GM12878 (cell line): ENCODE results near the gene SPOP. TPM values are rescaled to one million over a fixed set of nuclear protein-coding genes. Genes with fewer than 3 reads are reported as not detected.

Source experiments
- ATAC-seq: fragments of 200-7000 bp; cut with Tn5 transposase; 3 replicates; pipeline ENCODE4 v1.9.1; 2020; ENCODE audit warnings: mild to moderate bottlenecking, moderate library complexity
- BruUV-seq: library from RNA; stranded (reverse); fragments of 400-500 nt; replicated peaks from 2 replicates; lab custom pipeline; 2021; lab: Mats Ljungman, UMichigan
- CTCF ChIA-PET: fragments of 300-600 bp; sonication (Branson Sonifier 250); formaldehyde crosslinking; extraction: SDS; loops from one replicate; lab custom pipeline; 2021; ENCODE audit warnings: inconsistent platforms; lab: Yijun Ruan, JAX
- POLR2A ChIA-PET: fragments of 350-600 bp; formaldehyde crosslinking; extraction: SDS; loops from one replicate; lab custom pipeline; 2021; ENCODE audit warnings: inconsistent platforms; lab: Charles Lee
- RAD21 ChIA-PET: fragments of 300-600 bp; sonication (Branson Sonifier 250); formaldehyde crosslinking; loops from one replicate; lab custom pipeline; 2023; ENCODE audit warnings: antibody characterized with exemption; ENCODE audit not compliant: unreplicated experiment; lab: Charles Lee
- SMC1A ChIA-PET: fragments of 300-600 bp; sonication (Branson Sonifier 250); formaldehyde crosslinking; loops from one replicate; lab custom pipeline; 2023; ENCODE audit not compliant: unreplicated experiment, uncharacterized antibody; lab: Charles Lee
- DNase-seq: peaks from one replicate; pipeline ENCODE4 v3.0.0-alpha.2; 2011; ENCODE audit warnings: low read depth, low spot score
- FAIRE-seq: peaks from 3 replicates; lab custom pipeline; 2011; peaks lifted over from hg19 to GRCh38; lab: Jason Lieb, UNC
- H2AFZ ChIP-seq: 2 replicates; pipeline ENCODE4 v1.6.0; 2011; ENCODE audit warnings: low read depth, low read length, control low read depth; ENCODE audit not compliant: control insufficient read depth
- H3K27ac ChIP-seq: 2 replicates; pipeline ENCODE4 v1.5.1; 2011; ENCODE audit warnings: control low read depth; ENCODE audit not compliant: control insufficient read depth, insufficient read depth
- H3K27me3 ChIP-seq, 2 experiments: replicated peaks in 1 of 2; 2 replicates each; pipeline versions ENCODE4 v1.6.0 to v1.6.1; 2011; ENCODE audit warnings: low read length in 1 of 2; ENCODE audit not compliant: control insufficient read depth in 2 of 2, insufficient read depth in 2 of 2
- H3K36me3 ChIP-seq, 2 experiments: 2 replicates each; pipeline ENCODE4 v1.5.1; 2011; ENCODE audit warnings: low read length in 1 of 2; ENCODE audit not compliant: control insufficient read depth in 2 of 2, insufficient read depth in 2 of 2
- H3K4me1 ChIP-seq: 2 replicates; pipeline ENCODE4 v1.6.1; 2011; ENCODE audit warnings: mild to moderate bottlenecking, low read length, moderate library complexity, mixed read lengths; ENCODE audit not compliant: control insufficient read depth, insufficient read depth
- H3K4me2 ChIP-seq: 2 replicates; pipeline ENCODE4 v1.6.0; 2011; ENCODE audit warnings: control low read depth; ENCODE audit not compliant: control insufficient read depth, insufficient read depth
- H3K4me3 ChIP-seq: fragments of 200-600 bp; sonication (generic); 2 replicates; pipeline ENCODE4 v1.5.1; 2016
- H3K79me2 ChIP-seq: 2 replicates; pipeline ENCODE4 v1.6.0; 2011; ENCODE audit warnings: low read length; ENCODE audit not compliant: control insufficient read depth, insufficient read depth
- H3K9ac ChIP-seq: 2 replicates; pipeline ENCODE4 v1.8.0; 2011; ENCODE audit warnings: low read length, control low read depth, mixed read lengths; ENCODE audit not compliant: control insufficient read depth, insufficient read depth
- H3K9me3 ChIP-seq: replicated peaks from 3 replicates; pipeline ENCODE4 v1.5.1; 2011; ENCODE audit warnings: mild to moderate bottlenecking, low read length; ENCODE audit not compliant: control insufficient read depth, insufficient read depth
- H4K20me1 ChIP-seq: 2 replicates; pipeline ENCODE4 v1.6.0; 2011; ENCODE audit not compliant: control insufficient read depth, insufficient read depth
- CBX3 ChIP-seq: fragments of 200-600 bp; sonication (generic); IDR thresholded peaks from 2 replicates; pipeline ENCODE4 v1.6.1; 2016; ENCODE audit warnings: low read depth, borderline replicate concordance
- CUX1 ChIP-seq: IDR thresholded peaks from 2 replicates; pipeline ENCODE4 v1.6.1; 2012; ENCODE audit warnings: improper control_type of control experiment, low read depth, low read length; ENCODE audit not compliant: insufficient replicate concordance
- DPF2 ChIP-seq: fragments of 450-650 bp; IDR thresholded peaks from 2 replicates; pipeline ENCODE4 v1.6.1; 2017; ENCODE audit warnings: mild to moderate bottlenecking
- ESRRA ChIP-seq: IDR thresholded peaks from 2 replicates; pipeline ENCODE4 v1.6.1; 2012; ENCODE audit warnings: mild to moderate bottlenecking, low read length, improper control_type of control experiment
- GABPA ChIP-seq: IDR thresholded peaks from 2 replicates; pipeline ENCODE4 v1.6.1; 2014; ENCODE audit warnings: antibody characterized with exemption, low read depth, mild to moderate bottlenecking, inconsistent platforms
- GATAD2B ChIP-seq: fragments of 450-650 bp; conservative IDR thresholded peaks from 2 replicates; pipeline ENCODE4 v1.6.1; 2017; ENCODE audit warnings: low read depth, mild to moderate bottlenecking, moderate library complexity
- LARP7 ChIP-seq: fragments of 450-650 bp; IDR thresholded peaks from 2 replicates; pipeline ENCODE4 v1.6.1; 2017; ENCODE audit warnings: mild to moderate bottlenecking
- NFYB ChIP-seq: IDR thresholded peaks from 2 replicates; pipeline ENCODE4 v1.6.1; 2011; ENCODE audit warnings: low read depth, mild to moderate bottlenecking, low read length, improper control_type of control experiment, moderate library complexity; ENCODE audit not compliant: insufficient read depth
- SUZ12 ChIP-seq: fragments of 200-600 bp; sonication (generic); IDR thresholded peaks from one replicate; pipeline ENCODE4 v1.6.1; 2018; ENCODE audit warnings: antibody characterized with exemption, mild to moderate bottlenecking; ENCODE audit not compliant: unreplicated experiment
- ZBTB40 ChIP-seq: fragments of 450-650 bp; IDR thresholded peaks from 2 replicates; pipeline ENCODE4 v1.6.1; 2016; ENCODE audit warnings: mild to moderate bottlenecking, moderate library complexity, borderline replicate concordance
- ZNF384 ChIP-seq: IDR thresholded peaks from 2 replicates; pipeline ENCODE4 v1.6.1; 2012; ENCODE audit warnings: low read depth, mild to moderate bottlenecking, low read length, improper control_type of control experiment, borderline replicate concordance
- WGBS: methylation state at CpG from one replicate; pipeline ENCODE4 v1.1.6; 2016; ENCODE audit warnings: low lambda C conversion rate; ENCODE audit not compliant: insufficient replicate concordance, insufficient coverage; ENCODE audit errors: missing lambda C conversion rate; 5-methylcytosine and 5-hydroxymethylcytosine counted together
- in situ Hi-C: fragments of 300-500 bp; cut with MboI; formaldehyde crosslinking; loops from 9 replicates; pipeline ENCODE4 v1.14.3; 2018; ENCODE audit warnings: mixed read lengths
- intact Hi-C: fragments of 100-400 bp; cut with micrococcal nuclease; formaldehyde crosslinking; loops from one replicate; pipeline ENCODE4 v1.14.2; 2022; ENCODE audit not compliant: unreplicated experiment
- polyA plus RNA-seq, 11 experiments: library from polyadenylated mRNA; depleted of rRNA in 4 of 11; unstranded in 6 of 11; stranded (reverse) in 5 of 11; fragments of >200 nt; fragmentation: Nextera tagmentation in 4 of 11; fragmentation: Illumina TruSeq in 1 of 11; extraction: Ambion mirVana in 4 of 11; extraction: Trizol in 1 of 11; gene quantifications; 1 replicate in 1 of 11; 2 replicates in 10 of 11; pipeline versions ENCODE4 v1.2.1 to v1.2.3, GENCODE V29; 2011 to 2016; ENCODE audit warnings: inconsistent platforms in 2 of 11, missing spikeins in 2 of 11, low read depth in 1 of 11
- total RNA-seq, 4 experiments: library from RNA; depleted of rRNA in 3 of 4; stranded (reverse); fragments of >200 nt in 3 of 4; fragmentation: Illumina TruSeq in 1 of 4; extraction: Trizol in 1 of 4; gene quantifications; 2 replicates each; pipeline versions ENCODE4 v1.2.1 to v1.2.3, GENCODE V29; 2013 to 2021

The SPOP gene
- total and polyA plus RNA-seq, 10 of the 15 experiments (the other 5 are each of a cell fraction or from before 2014, with no cell fraction given): 35.1 to 80.4 (median 44.7) TPM

GRCh38 chr17:49588312-49588711 lies 89.6 kb downstream of the SPOP start:
- in situ Hi-C loops (no loop called here), intact Hi-C loops (no loop called here)
- 89% methylated on average over 8 of the region's 8 CpGs for WGBS
- SMC1A ChIA-PET: no interaction called here
- H2AFZ ChIP-seq: no peak overlapping the region
- H3K4me1 ChIP-seq: no peaks in the 10 kb centered on the region
- CTCF ChIA-PET: no interaction called here
- no peak for DNase-seq
- H3K4me2 ChIP-seq: no peak overlapping the region
- H3K27ac ChIP-seq: no peak overlapping the region
- no peak overlapping the region for H3K9ac ChIP-seq
- H3K9me3 ChIP-seq: no peaks in the 10 kb centered on the region
- no TSS peak for BruUV-seq
- H4K20me1 ChIP-seq: no peaks in the 10 kb centered on the region
- H3K79me2 ChIP-seq: no peaks in the 10 kb centered on the region
- no peaks in the 10 kb centered on the region for H3K27me3 ChIP-seq
- POLR2A ChIA-PET: no interaction called here
- H3K4me3 ChIP-seq: no peak overlapping the region
- TF ChIP-seq LARP7 (no peak), CBX3 (no peak), DPF2 (no peak), SUZ12 (no peak), CUX1 (no peak), ZNF384 (no peak), ZBTB40 (no peak), GATAD2B (no peak), NFYB (no peak), ESRRA (no peak), GABPA (no peak)
- ATAC-seq: no peak
- RAD21 ChIA-PET: interaction anchor here (1.5 kb wide), 1 partner anchor 105 kb away, joined by 3 read pairs; no protein-coding TSS in a partner anchor
- no peaks in the 10 kb centered on the region for H3K36me3 ChIP-seq
- FAIRE-seq: no peak
